ENCODE results near the gene ASB5. TPM values are rescaled to one million over a fixed set of nuclear protein-coding genes. Genes with fewer than 3 reads are reported as not detected.
"Not testable (repeated sequence)": the region's sequence is repeated elsewhere in the genome, so short reads cannot be mapped to it uniquely, and the experiment has no call there.

Gene ASB5
- total RNA-seq, 1 donor from 2014 or later, result 0.09 TPM

DNA sequence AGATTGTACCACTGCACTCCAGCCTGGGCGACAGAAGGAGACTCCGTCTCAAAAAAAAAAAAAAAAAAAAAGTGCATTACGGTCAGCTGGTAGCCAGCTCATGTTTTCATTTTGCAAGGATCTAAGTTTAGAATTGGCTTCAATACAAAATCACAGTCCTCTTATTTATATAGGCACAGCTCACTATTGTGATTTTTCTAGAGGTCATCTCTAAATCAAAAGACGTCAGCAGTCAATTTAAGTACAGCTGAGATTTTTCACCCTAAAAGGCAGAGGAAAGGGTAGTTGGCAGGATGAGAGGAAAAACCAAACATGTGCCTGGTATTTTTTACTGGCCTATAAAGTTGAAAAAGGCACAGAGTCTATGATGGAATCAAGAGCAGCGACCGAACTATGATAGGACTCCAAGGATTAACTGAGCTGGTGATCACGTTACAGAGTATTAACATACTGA is 30.8 kb downstream of the ASB5 start:
- peak; percentile 79 for ATAC-seq
- intact Hi-C loops (cut with DNase I), result no loop called here
- no peak for DNase-seq (ENCODE audit: low spot score)

DNA sequence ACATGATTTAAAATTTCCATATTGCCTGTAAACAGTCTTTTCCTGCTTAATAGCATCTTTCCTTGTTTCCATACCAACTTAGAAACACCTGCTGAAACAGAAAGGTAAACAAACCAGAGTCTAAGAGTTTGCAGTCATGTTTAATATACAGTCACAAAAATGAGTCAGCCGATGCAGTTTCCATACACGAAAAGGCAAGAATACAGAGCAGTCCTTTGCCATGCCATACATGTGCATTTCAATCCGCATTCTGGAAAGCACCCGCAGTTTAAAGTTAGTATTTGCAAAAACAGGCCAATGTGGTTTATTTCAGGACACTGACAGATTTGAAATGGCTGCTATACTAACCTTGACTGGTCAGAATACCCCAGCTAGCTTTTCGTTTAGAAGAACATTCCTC is 32.1 kb downstream of the ASB5 start:
- no peak for DNase-seq (ENCODE audit: low spot score)
- intact Hi-C loops (cut with DNase I), result no loop called here
- ATAC-seq, result no peak

DNA sequence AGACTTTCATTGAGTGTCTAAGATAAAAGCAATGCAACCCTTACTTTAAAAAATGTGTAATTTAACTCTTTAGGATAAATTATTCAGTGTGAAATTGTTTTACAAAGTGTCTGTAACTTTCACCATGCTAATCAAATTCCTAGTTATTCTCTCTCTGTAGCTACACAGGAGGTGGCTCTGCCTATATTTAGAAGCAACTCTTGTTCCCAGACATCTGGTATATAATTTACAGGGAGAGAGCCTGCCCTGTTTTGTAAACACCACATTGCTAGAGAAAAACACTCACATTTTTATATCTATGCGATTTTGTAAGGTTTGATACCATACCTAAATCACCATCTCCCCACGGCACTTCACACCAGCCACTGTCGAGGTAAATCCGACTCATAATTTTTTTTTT is 38.2 kb downstream of the ASB5 start:
- no peak for DNase-seq (ENCODE audit: low spot score)
- intact Hi-C loops (cut with DNase I), result no loop called here
- ATAC-seq, result no peak

DNA sequence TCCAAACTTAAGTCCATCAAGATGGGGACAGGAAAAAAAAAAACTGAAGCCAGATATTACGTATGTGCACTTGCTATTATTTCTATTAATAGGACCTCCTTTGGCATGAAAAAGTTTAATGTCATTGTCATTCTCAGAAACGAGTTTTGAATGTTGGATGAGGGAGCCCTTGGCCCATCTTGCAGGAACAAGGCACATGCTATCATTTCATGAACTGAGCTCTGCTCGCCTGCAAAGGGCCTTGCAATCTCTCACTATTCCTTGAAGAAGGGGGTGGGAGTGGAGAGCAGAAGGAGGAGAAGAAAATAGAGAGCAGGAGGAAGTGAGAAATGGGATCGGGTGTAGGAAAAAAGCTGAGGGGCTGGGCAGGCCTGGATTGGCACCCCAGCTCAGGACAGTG is 39.4 kb downstream of the ASB5 start:
- no peak for DNase-seq (ENCODE audit: low spot score)
- intact Hi-C loops (cut with DNase I), result no loop called here
- ATAC-seq, result no peak

DNA sequence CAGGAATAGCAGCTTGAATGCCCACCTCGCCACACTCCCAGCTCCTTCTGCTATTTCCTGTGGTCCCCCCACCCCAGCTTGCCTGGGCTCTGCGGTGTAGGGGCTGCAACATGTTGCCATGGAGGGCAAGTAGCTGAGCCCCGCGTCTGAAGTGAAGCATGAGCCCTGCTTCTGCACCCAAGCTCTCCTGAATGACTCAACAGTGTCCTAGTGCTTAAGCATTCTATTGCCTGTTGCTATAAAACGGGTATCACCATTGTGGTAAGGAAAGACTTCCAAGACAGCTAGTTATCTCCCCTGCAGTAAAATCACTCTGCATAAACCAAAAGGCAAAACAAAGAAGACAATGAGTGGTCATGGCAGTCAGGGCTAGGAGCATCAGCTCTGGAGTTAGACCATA is 42.3 kb downstream of the ASB5 start:
- ATAC-seq, result no peak
- intact Hi-C loops (cut with DNase I), result no loop called here
- no peak for DNase-seq (ENCODE audit: low spot score)

DNA sequence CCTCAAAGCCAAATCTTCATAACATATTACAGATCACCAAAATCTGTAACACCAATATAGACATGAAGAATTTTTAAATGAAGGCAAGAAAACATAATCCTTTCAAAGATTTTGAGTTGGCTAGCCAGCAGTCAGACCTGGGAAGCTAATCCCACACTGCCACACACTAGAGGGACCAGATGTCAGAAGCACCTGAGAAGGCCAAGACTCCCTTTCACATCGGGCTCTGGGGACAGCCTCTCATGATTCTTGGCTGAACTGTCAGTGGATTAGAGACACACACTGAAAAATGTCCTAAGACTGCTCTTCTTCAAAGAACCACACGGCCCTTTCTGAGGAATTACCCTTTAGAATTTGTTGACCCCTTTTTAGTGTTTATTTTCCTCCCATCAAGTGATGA is 45.5 kb downstream of the ASB5 start:
- no peak for DNase-seq (ENCODE audit: low spot score)
- intact Hi-C loops (cut with DNase I), result no loop called here
- ATAC-seq, result no peak

DNA sequence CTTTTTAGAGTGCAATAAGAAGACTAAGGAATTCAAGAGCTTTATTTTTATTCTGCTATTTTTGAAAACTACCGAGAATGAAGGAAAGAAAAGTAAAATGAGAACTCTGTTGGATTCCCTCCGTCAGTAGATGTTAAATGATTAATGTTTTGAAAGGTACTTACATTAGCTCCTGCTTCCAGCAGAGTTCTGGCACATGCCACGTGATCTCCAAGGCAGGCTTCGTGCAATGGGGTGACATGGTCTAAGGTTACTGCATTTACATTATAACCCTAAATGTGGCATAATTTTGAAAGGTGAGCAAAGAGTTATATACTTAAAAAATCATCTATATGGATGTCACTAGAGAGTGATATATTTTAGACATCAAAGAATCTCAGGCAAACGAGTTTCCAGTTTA is 46.9 kb downstream of the ASB5 start:
- no peak for DNase-seq (ENCODE audit: low spot score)
- no peak for ATAC-seq
- intact Hi-C loops (cut with DNase I), result no loop called here

DNA sequence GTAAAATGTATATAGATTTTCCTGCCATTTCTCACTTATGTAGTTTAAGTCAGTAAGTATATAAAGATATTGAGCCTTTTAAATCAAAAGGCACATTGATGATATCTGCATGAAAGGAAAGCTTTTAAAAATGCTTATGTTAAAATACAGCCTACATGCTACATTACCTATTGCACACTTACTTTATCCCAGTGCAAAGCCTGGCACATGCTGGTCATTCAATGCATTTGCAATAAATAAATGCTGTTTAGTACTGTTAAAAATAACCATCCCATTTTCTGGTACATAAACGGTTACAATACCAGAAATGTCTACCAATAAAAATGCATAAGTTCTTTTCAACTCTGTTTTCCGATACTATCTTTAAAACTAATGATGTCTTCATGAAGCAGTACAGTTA is 51.5 kb downstream of the ASB5 start:
- no peak for DNase-seq (ENCODE audit: low spot score)
- ATAC-seq, result no peak
- intact Hi-C loops (cut with DNase I), result no loop called here

DNA sequence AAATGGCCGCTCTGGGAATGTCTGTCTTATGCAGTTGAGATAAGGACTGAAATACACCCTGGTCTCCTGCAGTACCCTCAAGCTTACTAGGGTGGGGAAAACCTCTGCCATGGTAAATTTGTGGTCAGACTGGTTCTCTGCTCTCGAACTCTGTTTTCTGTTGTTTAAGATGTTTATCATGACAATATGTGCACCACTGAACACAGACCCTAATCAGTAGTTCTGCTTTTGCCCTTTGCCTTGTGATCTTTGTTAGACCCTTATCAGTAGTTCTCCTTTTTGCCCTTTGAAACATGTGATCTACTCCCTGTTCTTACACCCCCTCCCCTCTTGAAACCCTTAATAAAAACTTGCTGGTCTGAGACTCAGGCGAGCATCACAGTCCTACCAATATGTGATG is 56.7 kb downstream of the ASB5 start:
- ATAC-seq; DNase-seq (ENCODE audit: low spot score); intact Hi-C loops (cut with DNase I): not testable (repeated sequence)

DNA sequence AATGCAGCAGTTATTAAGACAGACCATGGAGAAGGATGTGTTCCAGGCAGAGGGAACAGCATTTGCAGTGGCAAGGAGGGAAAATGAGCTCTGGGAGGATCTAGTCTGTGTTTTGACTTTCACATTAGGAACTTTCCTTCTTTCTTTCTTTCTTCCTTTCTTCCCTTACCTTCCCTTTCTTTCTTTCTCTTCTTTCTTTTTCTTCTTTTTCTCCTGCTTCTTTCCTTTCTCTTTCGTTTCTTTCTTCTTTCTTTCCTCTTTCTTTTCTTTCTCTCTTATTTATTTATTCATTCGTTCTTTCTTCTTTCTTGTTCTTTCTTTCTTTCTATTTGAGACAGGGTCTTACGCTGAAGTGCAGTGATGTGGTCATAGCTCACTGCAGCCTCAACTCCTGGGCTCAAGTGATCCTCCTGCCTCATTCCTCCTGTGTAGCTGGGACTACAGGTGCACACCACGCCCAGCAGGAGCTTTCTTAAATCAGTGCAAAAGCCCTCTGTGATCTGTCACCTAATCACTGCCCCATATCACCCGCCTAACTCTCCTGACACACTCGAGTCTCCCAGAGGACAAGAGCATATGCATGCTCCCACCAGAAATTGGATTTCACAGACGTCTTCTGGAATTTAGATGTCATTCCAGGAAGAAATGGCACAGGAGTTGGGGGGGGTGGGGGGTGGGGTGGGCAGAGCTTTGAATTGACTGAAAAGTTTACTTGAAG is 58.3 kb downstream of the ASB5 start:
- ATAC-seq, result no peak
- no peak for DNase-seq (ENCODE audit: low spot score)
- intact Hi-C loops (cut with DNase I), result no loop called here

DNA sequence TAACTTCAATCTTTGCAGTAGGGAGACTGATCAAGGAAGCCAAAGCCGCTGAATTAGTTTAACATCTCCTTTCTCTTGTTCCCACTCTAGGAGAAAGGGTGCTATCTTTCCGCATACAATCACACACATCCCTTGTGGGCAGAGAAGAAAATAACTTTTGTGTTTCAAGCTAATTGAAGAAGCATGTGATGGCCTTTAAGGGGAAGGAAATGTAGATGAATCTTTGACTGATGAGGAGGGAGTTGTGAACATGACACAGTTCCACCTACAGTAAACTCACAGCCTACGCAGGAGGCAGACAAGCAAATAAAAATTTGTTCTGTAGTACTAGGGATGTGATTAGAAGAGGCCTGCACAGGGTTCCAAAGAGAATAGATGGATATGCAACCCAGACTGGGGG is 58.9 kb downstream of the ASB5 start:
- ATAC-seq, result no peak
- intact Hi-C loops (cut with DNase I), result no loop called here
- DNase-seq (ENCODE audit: low spot score), result no peak

DNA sequence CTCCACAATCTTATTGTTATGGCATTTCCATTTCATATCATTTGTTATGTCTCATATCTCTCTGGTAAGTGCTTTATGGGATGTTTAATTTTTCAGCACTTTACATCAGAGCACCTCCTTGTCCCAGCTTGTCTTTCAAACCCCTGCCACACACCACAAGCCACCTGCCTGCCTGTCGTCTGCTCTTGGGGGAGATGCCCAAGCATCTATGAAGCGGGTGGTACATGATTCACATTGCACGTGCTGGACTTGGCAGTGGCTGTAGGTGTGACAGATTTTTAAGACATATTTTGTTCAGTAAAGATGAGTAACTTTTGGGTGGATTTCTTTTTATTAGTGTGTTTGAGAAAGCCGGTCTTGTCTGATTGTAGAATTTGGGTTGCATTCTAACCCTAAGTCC is 59.5 kb downstream of the ASB5 start:
- no peak for ATAC-seq
- intact Hi-C loops (cut with DNase I), result no loop called here
- no peak for DNase-seq (ENCODE audit: low spot score)

DNA sequence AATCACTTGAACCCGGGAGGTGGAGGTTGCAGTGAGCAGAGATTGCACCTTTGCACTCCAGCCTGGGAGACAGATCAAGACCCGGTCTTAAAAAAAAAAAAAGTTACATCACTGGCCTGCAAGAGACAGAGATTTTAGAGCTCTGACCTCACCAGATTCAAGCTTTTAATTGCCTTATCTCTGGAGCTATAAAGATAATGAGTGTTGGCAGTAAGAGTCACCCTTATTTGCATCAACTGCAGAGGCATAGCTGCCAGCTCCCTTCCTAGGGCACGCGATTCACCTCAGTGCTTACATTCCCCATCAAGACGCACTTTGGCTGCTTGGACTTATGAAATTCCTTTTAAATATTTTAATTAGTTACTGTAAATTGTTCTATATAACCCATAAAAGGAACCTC is 61.2 kb downstream of the ASB5 start:
- DNase-seq (ENCODE audit: low spot score) (no peak), ATAC-seq (no peak)
- intact Hi-C loops (cut with DNase I), result no loop called here

DNA sequence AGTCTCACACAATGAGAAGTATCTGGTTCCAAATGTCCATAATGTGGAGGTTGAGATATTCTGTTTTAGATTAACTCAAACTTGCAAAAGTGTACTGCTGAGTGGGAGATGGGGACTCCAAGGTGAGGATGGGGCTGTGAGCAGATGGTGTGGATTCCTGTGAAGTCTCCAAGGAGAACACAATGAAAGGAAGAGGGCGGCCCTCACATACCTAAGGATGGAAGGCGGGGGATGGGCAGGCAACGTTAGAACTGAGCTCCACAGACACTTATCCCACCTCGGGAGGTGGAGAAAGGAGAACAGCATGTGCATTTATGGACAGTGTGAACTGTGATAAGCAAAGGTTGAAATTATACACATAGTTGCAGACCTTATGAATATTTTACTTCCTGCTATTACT is 63.7 kb downstream of the ASB5 start:
- DNase-seq (ENCODE audit: low spot score) (no peak), ATAC-seq (no peak)
- intact Hi-C loops (cut with DNase I), result no loop called here

DNA sequence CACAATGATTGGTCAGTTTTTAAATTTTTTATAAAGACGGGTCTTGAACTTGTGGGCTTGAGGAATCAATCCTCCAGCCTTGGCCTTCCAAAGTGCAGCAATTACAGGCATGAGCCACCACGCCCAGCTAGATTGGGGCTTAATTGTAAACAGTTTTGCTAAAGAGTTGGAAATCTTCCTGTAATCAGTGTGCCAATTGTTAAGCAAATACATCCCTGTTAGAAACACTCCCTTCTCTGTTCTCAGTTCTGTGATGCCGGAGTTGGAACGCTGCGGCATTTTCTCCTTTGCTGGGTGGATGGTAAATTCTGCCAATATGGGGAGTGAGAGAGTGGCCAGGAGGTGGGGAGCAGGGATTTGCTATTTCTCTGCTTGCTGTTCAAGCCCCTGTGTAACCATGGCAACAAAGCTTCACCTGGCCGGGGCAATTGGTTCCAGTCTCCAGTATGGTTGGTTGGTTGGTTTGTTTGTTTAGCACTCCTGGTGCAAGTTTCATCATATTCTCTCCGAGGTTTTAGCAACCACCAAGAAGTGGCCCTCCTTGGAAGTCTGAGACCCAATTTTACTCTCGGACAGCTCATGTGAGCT is 70.6 kb downstream of the ASB5 start:
- ATAC-seq (no peak), DNase-seq (ENCODE audit: low spot score) (no peak)
- intact Hi-C loops (cut with DNase I), result no loop called here

DNA sequence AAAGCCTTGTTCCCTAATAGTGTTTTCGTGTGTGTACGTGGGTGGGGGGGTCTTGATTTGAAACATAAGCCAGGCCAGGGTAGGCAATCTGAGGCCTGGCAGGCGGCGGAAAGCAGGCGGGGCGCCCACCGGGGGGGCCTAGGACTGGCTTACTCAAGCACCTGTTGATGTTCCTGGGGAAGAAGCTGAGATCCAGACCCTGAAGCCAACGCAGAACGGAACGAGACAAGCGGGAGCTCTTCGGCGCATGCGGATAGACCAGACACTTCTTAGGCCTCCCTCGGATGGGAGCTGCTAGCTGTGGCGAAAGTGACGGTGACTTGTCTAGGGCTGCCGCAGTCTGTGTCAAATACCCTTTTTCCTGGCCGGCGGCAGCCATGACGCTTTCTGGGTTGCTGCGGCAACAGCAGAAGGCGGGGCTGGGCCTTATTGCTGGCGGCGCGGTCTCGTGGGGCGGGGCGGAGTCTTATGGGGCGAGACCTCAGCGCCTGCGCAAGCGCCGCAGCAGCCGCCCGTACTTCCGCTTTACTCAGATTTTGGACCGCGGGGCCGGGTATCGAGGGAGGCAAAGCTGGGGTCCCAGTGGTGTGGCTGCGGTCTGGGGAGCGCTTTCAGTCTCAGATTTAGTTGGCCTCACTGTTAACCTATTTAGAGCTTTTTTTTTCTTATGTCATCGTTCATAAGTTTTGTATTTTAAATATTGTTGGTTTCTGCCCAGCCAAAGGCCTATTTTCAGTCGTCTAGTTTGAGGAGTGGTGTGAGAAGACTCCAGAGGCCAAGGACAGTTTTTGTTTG is 73.6 kb downstream of the ASB5 start, which contains the start of gene SPATA4:
TSS of gene SPATA4 (minus strand) at position 402 of the 795 bp plus-strand sequence. CDS start at position 379, 23 bp downstream.
- peak; percentile 96 for DNase-seq (ENCODE audit: low spot score)
- ATAC-seq, result peak; percentile 100
- intact Hi-C loops (cut with DNase I), result no loop called here

DNA sequence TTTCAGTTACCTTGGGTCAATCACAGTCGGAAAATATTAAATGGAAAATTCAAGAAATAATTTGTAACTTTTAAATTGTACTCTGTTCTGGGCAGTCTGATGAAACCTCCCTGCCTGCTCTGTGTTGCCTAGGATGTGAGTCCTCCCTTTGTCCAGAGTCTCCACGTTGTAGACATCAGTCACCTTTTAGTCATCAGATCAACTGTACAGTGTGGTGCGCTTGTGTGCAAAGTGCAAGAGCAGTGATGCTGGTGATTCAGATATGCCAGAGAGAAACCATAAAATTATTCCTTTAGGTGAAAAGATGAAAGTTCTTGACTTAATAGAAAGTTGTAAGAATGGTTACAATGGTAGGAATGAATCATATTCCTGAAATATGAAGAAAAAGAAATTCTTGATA is 75.1 kb downstream of the ASB5 start:
- intact Hi-C loops (cut with DNase I), result no loop called here
- ATAC-seq (no peak), DNase-seq (ENCODE audit: low spot score) (no peak)

DNA sequence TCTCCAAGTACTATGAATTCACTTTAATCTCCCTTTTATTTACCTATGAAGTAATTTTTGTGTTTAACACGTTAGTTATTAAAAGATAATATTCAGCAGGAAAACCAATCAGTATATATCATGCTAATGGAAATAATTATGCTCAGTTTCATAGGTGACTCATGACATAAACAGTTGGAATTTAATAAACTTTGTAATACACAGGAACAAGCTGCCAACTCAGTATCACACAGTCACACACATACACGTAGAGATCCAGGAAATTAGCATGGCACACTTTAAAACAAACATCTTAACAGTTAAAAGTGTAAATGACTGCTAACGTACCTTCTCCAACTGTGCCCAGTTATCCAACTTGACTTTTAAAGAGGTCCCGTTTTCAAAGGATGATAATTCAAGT is 75.9 kb downstream of the ASB5 start:
- intact Hi-C loops (cut with DNase I), result no loop called here
- ATAC-seq, result no peak
- DNase-seq (ENCODE audit: low spot score), result no peak

DNA sequence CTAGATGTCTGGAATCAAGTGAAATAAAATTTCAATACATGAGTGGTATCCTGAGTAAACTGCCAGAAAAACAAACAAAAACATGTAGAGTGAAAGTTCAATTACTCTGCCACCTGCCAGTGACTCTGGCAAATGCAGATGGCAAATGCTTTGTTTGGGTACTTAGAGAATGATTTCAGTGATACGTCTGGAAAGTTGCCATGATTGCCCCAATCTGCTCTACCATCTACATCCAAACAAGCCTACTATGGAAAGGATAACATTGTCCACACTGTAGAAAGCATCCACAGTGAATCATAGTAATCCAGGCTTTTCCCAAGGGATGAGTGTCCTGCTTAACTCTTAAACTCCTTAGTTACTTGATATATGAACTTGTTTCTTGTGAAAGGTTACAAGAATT is 77.0 kb downstream of the ASB5 start:
- DNase-seq (ENCODE audit: low spot score) (no peak), ATAC-seq (no peak)
- intact Hi-C loops (cut with DNase I), result no loop called here

All from sciatic nerve (tissue), 2 donors.